CD4-positive, alpha-beta T cell treated with Interleukin-21 for 1 hour (primary cell): ENCODE results near the gene MRO.
"Not testable (repeated sequence)": the region's sequence is repeated elsewhere in the genome, so short reads cannot be mapped to it uniquely, and the experiment has no call there.

Experiments used
- DNase-seq: peaks from one replicate; pipeline ENCODE4 v3.0.0-alpha.2; 2020

Gene MRO

GRCh38 chr18:50791599-50792438 is 28.0 kb downstream of the MRO start:
- DNase-seq, result no peak

GRCh38 chr18:50790948-50791347 is 28.9 kb downstream of the MRO start:
- no peak for DNase-seq

- DNase-seq, result no peak
These were observed 29.6 kb downstream of the MRO start for GRCh38 chr18:50790241-50790640.

- DNase-seq, result no peak
These were observed 31.5 kb downstream of the MRO start for GRCh38 chr18:50788284-50788683.

- no peak for DNase-seq
These were observed 33.0 kb downstream of the MRO start for GRCh38 chr18:50786864-50787263.

- no peak for DNase-seq
These were observed 36.3 kb downstream of the MRO start for GRCh38 chr18:50783553-50783952.

GRCh38 chr18:50779021-50779420 is 40.8 kb downstream of the MRO start:
- DNase-seq, result not testable (repeated sequence)

GRCh38 chr18:50776383-50776782 is 43.4 kb downstream of the MRO start:
- no peak for DNase-seq

- no peak for DNase-seq
These were observed 44.1 kb downstream of the MRO start for GRCh38 chr18:50775726-50776125.

GRCh38 chr18:50775207-50775606 is 44.6 kb downstream of the MRO start:
- DNase-seq, result no peak

GRCh38 chr18:50769463-50769862 is 50.4 kb downstream of the MRO start:
- DNase-seq, result no peak

- DNase-seq, result no peak
These were observed 62.5 kb downstream of the MRO start for GRCh38 chr18:50757358-50757757.

- no peak for DNase-seq
These were observed 65.5 kb downstream of the MRO start for GRCh38 chr18:50754297-50754696.

GRCh38 chr18:50753311-50753710 is 66.5 kb downstream of the MRO start:
- DNase-seq, result no peak

- DNase-seq, result no peak
These were observed 67.9 kb downstream of the MRO start for GRCh38 chr18:50751947-50752346.

GRCh38 chr18:50751490-50751889 is 68.3 kb downstream of the MRO start:
- DNase-seq, result no peak

- DNase-seq, result no peak
These were observed 69.3 kb downstream of the MRO start for GRCh38 chr18:50750546-50750945.

- DNase-seq, result no peak
These were observed 69.9 kb downstream of the MRO start for GRCh38 chr18:50749945-50750344.

GRCh38 chr18:50749421-50749820 is 70.4 kb downstream of the MRO start:
- no peak for DNase-seq

GRCh38 chr18:50748243-50749229 is 71.3 kb downstream of the MRO start:
- DNase-seq, result no peak

- no peak for DNase-seq
These were observed 72.0 kb downstream of the MRO start for GRCh38 chr18:50747849-50748242.

GRCh38 chr18:50745945-50746344 is 73.9 kb downstream of the MRO start:
- DNase-seq, result no peak
